ENCODE measurements around the gene RNF213.

Gene RNF213

DNA sequence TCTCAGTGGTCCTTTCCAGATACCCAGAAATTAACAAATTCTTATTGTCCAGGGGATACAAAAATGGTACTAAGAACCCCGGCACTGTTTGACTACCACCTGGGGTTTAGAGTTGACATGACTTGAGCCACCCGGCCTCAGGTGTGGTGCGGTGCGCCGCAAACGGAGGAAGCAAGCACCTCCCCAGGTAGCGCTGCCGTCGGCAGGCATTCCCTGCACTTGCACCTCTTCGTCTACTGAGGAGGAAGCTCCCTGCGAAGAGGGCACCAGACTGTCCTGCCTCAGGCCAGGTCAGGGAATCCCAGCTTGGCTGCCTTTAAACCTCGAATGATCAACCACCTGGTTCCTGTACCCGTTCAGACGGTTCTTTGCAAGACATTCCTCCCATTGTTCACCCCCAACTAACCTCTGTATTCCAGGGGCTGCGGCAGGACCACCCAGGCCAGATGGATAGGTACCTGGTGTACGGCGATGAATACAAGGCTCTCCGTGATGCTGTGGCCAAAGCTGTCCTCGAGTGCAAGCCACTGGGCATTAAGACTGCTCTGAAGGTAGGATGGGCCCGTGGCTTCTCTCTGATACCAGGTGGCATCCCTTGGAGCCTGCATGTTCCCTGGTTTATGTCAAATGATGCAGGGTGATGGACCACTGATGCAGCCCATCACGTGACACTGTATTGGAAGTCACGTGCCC lies 113.5 kb downstream of the RNF213 start:
- no peaks in the 10 kb centered on the region for H3K4me1 ChIP-seq
- H3K27me3 ChIP-seq (ENCODE audit: low read depth), result no peaks in the 10 kb centered on the region
- no peak overlapping the region for H3K4me3 ChIP-seq
- DNase-seq (ENCODE audit: low spot score in 2 of 2), result no peak
- H3K9me3 ChIP-seq, result no peaks in the 10 kb centered on the region
- in situ Hi-C loops (cut with MboI; ENCODE audit: low sequenced_read_pairs), result no loop called here
- peaks cover 44% of the 10 kb centered on the region for H3K36me3 ChIP-seq (replicated peaks)

DNA sequence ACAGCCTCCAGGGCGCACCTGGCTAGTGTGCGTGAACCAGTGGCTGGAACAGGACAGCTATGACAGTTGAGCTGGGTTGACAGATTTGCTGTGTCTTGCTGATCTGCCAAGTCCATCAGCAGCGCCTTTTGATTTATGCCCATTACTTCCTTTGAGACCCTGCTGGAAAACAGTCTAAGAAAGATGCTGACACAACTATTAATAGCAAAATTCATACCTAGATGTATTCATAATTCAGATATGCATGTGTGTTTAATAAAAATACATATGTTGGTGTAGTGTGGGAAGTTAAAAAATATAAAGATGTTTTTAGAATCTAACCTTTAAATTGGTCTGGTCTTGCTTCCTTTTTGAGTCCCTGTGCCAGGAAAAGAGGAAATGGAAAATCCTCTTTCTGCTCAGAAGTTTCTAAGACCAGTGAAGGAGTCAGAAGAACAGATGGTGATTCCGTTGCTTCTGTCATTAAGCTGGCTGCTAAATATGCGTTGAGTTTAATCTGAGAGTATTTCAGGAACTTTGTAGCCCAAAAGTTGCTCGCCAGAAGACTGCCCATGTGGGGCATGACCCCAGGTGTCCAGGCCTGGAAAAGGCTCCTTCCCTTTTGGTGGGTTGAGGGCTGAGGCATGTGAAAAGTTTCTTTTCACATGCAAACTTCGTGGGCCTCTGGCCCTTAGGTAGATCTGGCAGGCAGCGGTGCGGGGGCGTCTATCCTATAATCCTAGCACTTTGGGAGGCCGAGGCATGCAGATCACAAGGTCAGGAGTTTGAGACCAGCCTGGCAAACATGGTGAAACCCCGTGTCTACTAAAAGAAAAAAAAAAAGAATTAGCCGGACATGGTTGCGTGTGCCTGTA lies 114.3 kb downstream of the RNF213 start:
- Histone ChIP-seq H3K4me1 (no peaks in the 10 kb centered on the region), H3K27me3 (ENCODE audit: low read depth) (no peaks in the 10 kb centered on the region), H3K36me3 (replicated peaks) (peaks cover 44% of the 10 kb centered on the region), H3K9me3 (no peaks in the 10 kb centered on the region), H3K4me3 (no peak overlapping the region)
- in situ Hi-C loops (cut with MboI; ENCODE audit: low sequenced_read_pairs), result no loop called here
- DNase-seq (ENCODE audit: low spot score in 2 of 2), result no peak

DNA sequence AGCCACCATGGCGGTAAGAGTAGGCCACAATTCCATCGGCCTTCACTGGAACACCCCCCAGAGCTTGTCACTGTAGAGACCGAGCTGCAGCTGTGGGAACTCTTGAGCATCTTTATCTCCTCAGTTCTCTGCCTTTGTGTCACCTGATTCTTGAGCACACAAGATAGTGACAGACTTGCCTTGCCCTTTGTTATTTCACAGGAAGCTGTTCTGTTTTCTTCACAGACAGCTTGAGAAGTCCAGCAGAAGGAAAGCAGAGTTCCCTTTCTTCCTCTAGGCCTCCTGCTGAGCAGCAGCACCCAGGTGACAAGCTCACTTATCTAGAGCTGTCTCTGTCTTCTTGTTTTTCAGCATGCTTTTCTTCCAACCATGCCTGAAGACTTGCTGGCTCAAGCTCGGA lies 115.9 kb downstream of the RNF213 start:
- H3K9me3 ChIP-seq, result no peaks in the 10 kb centered on the region
- no peak overlapping the region for H3K4me3 ChIP-seq
- H3K4me1 ChIP-seq, result no peaks in the 10 kb centered on the region
- no peaks in the 10 kb centered on the region for H3K27me3 ChIP-seq (ENCODE audit: low read depth)
- in situ Hi-C loops (cut with MboI; ENCODE audit: low sequenced_read_pairs), result no loop called here
- DNase-seq (ENCODE audit: low spot score in 2 of 2), result no peak
- H3K36me3 ChIP-seq (replicated peaks), result peaks cover 46% of the 10 kb centered on the region

GRCh38 chr17:80377798-80378197 lies 117.1 kb downstream of the RNF213 start:
- peaks cover 53% of the 10 kb centered on the region for H3K36me3 ChIP-seq (replicated peaks)
- no peak for DNase-seq (ENCODE audit: low spot score in 2 of 2)
- in situ Hi-C loops (cut with MboI; ENCODE audit: low sequenced_read_pairs), result no loop called here

DNA sequence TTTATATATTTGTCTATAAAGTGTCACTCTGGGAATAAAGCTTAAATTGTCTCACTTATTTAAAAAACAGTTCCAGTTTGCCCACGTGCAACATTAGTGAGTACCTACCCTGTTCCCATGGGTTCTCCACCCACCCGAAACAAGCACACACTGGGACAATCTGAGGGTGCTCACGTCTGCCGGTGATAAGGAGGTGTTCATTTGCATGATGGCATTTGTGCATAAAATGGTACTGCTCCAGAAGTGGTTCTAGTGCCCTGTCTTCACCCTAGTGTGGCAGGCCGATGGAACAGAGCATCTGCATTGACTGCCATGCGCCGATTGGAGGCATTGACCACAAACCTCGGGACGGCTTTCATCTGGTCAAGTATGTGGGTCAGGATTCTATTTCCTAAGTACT lies 118.7 kb downstream of the RNF213 start:
- H3K4me1 ChIP-seq, result no peaks in the 10 kb centered on the region
- in situ Hi-C loops (cut with MboI; ENCODE audit: low sequenced_read_pairs), result no loop called here
- H3K9me3 ChIP-seq, result no peaks in the 10 kb centered on the region
- H3K36me3 ChIP-seq (replicated peaks), result peaks cover 62% of the 10 kb centered on the region
- H3K4me3 ChIP-seq, result no peak overlapping the region
- DNase-seq (ENCODE audit: low spot score in 2 of 2), result no peak
- H3K27me3 ChIP-seq (ENCODE audit: low read depth), result no peaks in the 10 kb centered on the region

More at GRCh38 chr17:80377798-80378197, 117.1 kb downstream of the RNF213 start:
- Histone ChIP-seq H3K4me1 (no peaks in the 10 kb centered on the region), H3K9me3 (no peaks in the 10 kb centered on the region), H3K4me3 (no peak overlapping the region), H3K27me3 (ENCODE audit: low read depth) (no peaks in the 10 kb centered on the region)

DNA sequence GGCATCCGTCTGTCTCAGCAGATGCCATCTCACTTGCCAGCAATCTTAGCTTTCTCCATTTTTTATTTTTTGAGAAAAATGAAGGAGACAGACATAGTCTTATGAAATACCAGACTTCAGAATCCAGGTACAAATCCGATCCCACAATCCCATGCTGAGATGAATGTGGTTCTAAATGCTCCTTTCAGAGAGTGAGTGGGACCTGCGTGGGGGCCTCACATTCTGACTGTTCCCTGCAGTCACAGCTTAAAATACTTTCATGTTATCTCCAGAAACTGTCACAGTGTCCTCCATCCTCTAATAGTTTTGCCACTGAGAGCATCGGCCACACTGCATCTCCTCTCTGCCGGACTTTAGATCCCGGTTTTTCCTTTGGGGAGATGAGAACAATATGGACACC lies 119.4 kb downstream of the RNF213 start:
- no peak overlapping the region for H3K4me3 ChIP-seq
- no peaks in the 10 kb centered on the region for H3K9me3 ChIP-seq
- no peak for DNase-seq (ENCODE audit: low spot score in 2 of 2)
- no peaks in the 10 kb centered on the region for H3K27me3 ChIP-seq (ENCODE audit: low read depth)
- peaks cover 59% of the 10 kb centered on the region for H3K36me3 ChIP-seq (replicated peaks)
- in situ Hi-C loops (cut with MboI; ENCODE audit: low sequenced_read_pairs), result no loop called here
- no peaks in the 10 kb centered on the region for H3K4me1 ChIP-seq

GRCh38 chr17:80380555-80381002 lies 119.9 kb downstream of the RNF213 start:
- in situ Hi-C loops (cut with MboI; ENCODE audit: low sequenced_read_pairs), result no loop called here
- peaks cover 58% of the 10 kb centered on the region for H3K36me3 ChIP-seq (replicated peaks)

GRCh38 chr17:80381416-80381923 lies 120.8 kb downstream of the RNF213 start:
- Histone ChIP-seq H3K4me3 (no peak overlapping the region), H3K9me3 (no peaks in the 10 kb centered on the region), H3K27me3 (ENCODE audit: low read depth) (no peaks in the 10 kb centered on the region), H3K4me1 (no peaks in the 10 kb centered on the region), H3K36me3 (replicated peaks) (peaks cover 49% of the 10 kb centered on the region)
- in situ Hi-C loops (cut with MboI; ENCODE audit: low sequenced_read_pairs), result no loop called here
- no peak for DNase-seq (ENCODE audit: low spot score in 2 of 2)

More at GRCh38 chr17:80380555-80381002, 119.9 kb downstream of the RNF213 start:
- no peaks in the 10 kb centered on the region for H3K9me3 ChIP-seq
- H3K4me3 ChIP-seq, result no peak overlapping the region
- H3K4me1 ChIP-seq, result no peaks in the 10 kb centered on the region
- no peak for DNase-seq (ENCODE audit: low spot score in 2 of 2)
- no peaks in the 10 kb centered on the region for H3K27me3 ChIP-seq (ENCODE audit: low read depth)

DNA sequence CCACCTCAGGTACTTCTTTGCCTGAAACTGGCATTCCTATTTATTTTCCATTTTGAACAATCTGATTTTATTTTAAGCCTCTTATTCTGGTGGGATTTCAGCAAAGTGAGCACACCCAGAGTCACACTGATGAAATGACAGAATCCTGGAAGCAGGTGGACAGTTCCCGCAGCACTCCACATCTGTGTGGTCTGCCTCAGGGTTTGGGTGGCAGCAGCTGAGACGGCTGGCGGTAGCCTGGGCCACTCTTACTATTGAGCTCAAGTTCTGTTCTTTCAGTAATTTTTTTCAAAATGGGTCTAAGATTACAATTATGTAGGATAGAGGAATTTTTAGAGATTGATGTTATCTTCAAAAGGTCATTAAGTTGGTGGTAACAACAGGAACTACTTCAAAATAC lies 121.8 kb downstream of the RNF213 start:
- in situ Hi-C loops (cut with MboI; ENCODE audit: low sequenced_read_pairs), result no loop called here
- Histone ChIP-seq H3K27me3 (ENCODE audit: low read depth) (no peaks in the 10 kb centered on the region), H3K9me3 (no peaks in the 10 kb centered on the region), H3K36me3 (replicated peaks) (peaks cover 45% of the 10 kb centered on the region), H3K4me3 (no peak overlapping the region), H3K4me1 (no peaks in the 10 kb centered on the region)
- no peak for DNase-seq (ENCODE audit: low spot score in 2 of 2)

DNA sequence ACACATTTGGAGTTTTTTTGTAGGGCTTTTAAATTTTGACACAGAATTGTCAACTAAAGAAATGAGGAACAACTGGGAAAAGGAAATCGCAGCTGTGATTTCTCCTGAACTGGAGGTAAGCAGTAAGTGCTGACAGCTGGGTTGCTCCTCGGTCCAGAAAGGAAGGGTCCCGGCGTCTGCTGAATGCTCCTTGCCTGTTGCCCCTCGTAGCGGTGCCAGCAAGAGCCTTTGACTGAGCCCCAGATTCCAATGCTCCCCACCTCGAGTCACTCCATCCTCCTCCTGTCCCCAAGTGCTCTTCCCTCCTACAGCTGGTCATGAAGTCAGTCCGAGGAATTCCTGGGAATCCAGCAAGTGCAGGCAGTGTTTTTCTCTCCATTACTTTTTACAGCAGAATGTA lies 122.3 kb downstream of the RNF213 start:
- in situ Hi-C loops (cut with MboI; ENCODE audit: low sequenced_read_pairs), result no loop called here

DNA sequence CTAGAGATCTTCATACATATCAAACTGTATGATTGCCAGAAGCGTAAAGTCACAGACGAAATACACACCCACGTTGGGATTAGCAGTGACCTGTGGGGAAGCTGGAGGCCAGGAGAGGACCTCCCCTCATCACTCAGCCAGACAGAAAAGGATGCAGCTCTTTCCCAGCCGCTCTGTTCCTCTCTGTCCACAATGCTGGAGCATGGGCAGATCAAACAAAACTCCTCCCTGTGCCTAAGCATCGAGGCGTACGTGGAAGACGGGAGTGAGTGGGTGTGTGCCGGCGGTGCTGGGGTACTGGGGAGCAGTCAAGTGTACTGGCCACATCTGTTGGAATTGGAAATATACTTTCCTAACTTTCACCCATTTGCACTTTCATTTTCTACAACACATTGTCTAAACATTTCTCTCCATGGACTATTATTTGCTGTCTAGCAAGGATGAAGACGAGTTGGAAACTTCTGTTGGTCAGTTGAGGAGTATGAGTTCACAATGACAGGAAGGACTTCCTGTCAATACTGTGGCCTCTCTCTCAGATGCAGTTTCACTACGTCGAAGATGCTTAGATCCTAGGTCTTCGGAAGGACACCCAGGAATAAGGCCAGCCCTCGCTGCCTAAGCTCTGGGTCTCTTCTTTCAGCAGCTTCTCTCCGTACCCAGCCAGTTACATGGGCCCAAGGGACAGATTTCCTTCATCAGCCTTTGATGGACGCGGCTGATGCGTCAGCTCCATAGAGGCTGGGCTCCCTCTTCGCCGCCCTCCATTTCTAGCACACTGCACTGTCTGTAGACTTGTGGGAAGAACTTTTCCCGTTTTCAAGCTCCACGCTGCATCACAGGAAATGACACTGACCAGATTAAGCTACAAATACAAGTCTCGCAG lies 123.7 kb downstream of the RNF213 start:
- in situ Hi-C loops (cut with MboI; ENCODE audit: low sequenced_read_pairs), result no loop called here
- peaks cover 43% of the 10 kb centered on the region for H3K36me3 ChIP-seq (replicated peaks)

More for the DNA sequence above, 122.3 kb downstream of the RNF213 start:
- Histone ChIP-seq H3K4me1 (no peaks in the 10 kb centered on the region), H3K4me3 (no peak overlapping the region), H3K27me3 (ENCODE audit: low read depth) (no peaks in the 10 kb centered on the region), H3K36me3 (replicated peaks) (peaks cover 40% of the 10 kb centered on the region), H3K9me3 (no peaks in the 10 kb centered on the region)
- DNase-seq (ENCODE audit: low spot score in 2 of 2), result no peak

DNA sequence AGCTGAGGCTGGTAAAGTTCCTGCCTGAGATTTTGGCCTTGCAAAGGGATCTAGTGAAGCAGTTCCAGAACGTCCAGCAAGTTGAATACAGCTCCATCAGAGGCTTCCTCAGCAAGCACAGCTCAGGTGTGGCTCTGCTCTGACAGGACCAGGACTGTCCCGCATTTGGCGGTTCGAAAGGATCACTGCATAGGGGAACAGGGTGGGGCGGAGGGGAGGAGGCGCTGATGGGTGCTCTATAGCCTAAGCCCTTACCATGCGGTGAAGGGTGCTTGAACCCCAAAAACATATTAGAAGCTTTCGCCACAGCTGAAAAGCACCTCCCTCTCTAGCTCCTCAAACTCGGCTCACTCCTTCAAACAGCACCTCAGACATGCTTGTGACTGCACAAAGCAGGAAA lies 124.4 kb downstream of the RNF213 start:
- H3K9me3 ChIP-seq, result no peaks in the 10 kb centered on the region
- DNase-seq (ENCODE audit: low spot score in 2 of 2), result no peak
- no peaks in the 10 kb centered on the region for H3K4me1 ChIP-seq
- no peaks in the 10 kb centered on the region for H3K27me3 ChIP-seq (ENCODE audit: low read depth)
- H3K4me3 ChIP-seq, result no peak overlapping the region
- H3K36me3 ChIP-seq (replicated peaks), result peaks cover 51% of the 10 kb centered on the region
- in situ Hi-C loops (cut with MboI; ENCODE audit: low sequenced_read_pairs), result no loop called here

More for the DNA sequence above, 123.7 kb downstream of the RNF213 start:
- DNase-seq (ENCODE audit: low spot score in 2 of 2), result no peak
- no peak overlapping the region for H3K4me3 ChIP-seq
- H3K4me1 ChIP-seq, result no peaks in the 10 kb centered on the region
- no peaks in the 10 kb centered on the region for H3K9me3 ChIP-seq
- no peaks in the 10 kb centered on the region for H3K27me3 ChIP-seq (ENCODE audit: low read depth)

DNA sequence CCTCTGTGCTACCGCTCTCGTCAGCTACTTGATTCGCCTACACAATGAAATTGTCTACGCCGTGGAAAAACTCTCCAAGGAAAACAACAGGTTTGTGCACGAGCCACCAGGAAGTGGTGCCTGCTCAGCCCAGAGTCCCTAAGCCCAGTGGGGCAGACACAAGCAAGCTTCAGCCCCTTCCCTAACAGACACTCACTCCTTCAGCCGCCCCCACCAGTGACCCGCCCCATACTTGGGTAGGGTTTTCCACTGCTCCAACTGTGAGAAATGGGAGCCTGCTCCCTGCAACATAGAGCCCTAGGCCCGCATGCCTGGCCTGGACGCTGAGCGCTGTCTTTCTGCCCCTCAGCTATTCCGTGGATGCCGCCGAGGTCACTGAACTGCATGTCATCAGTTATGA lies 125.7 kb downstream of the RNF213 start:
- in situ Hi-C loops (cut with MboI; ENCODE audit: low sequenced_read_pairs), result no loop called here
- no peaks in the 10 kb centered on the region for H3K4me1 ChIP-seq
- H3K4me3 ChIP-seq, result no peak overlapping the region
- no peaks in the 10 kb centered on the region for H3K27me3 ChIP-seq (ENCODE audit: low read depth)
- peaks cover 54% of the 10 kb centered on the region for H3K36me3 ChIP-seq (replicated peaks)
- no peaks in the 10 kb centered on the region for H3K9me3 ChIP-seq
- no peak for DNase-seq (ENCODE audit: low spot score in 2 of 2)

Measured in HAP-1 (cell line).